HTERT RPE-1 (cell line): ENCODE data around the gene ZMAT5.

Source experiments
- in situ Hi-C: fragments of 300-500 bp; cut with MboI; formaldehyde crosslinking; loops from 4 replicates; pipeline ENCODE4 v1.14.3; 2020; ENCODE audit warnings: low sequenced_read_pairs

Gene ZMAT5

GRCh38 chr22:29766632-29767170 lies at the start of gene ZMAT5:
Gene ZMAT5, minus strand, starts transcription at chr22:29767007. Its CDS starts 18,463 bp downstream, at chr22:29748544.
- in situ Hi-C loops, result no loop called here

- in situ Hi-C loops, result no loop called here
Observed at GRCh38 chr22:29816539-29816938, 49.7 kb upstream of the ZMAT5 start.

GRCh38 chr22:29816128-29816527 lies 49.3 kb upstream of the ZMAT5 start:
- in situ Hi-C loops, result no loop called here

GRCh38 chr22:29815580-29815979 lies 48.8 kb upstream of the ZMAT5 start:
- in situ Hi-C loops, result no loop called here

- in situ Hi-C loops, result no loop called here
Observed at GRCh38 chr22:29814003-29814402, 47.2 kb upstream of the ZMAT5 start.

GRCh38 chr22:29813563-29813962 lies 46.8 kb upstream of the ZMAT5 start:
- in situ Hi-C loops, result no loop called here

GRCh38 chr22:29813126-29813525 lies 46.3 kb upstream of the ZMAT5 start:
- in situ Hi-C loops, result no loop called here

GRCh38 chr22:29811377-29811776 lies 44.6 kb upstream of the ZMAT5 start:
- in situ Hi-C loops, result no loop called here

GRCh38 chr22:29810216-29810615 lies 43.4 kb upstream of the ZMAT5 start:
- in situ Hi-C loops, result no loop called here

GRCh38 chr22:29806196-29806595 lies 39.4 kb upstream of the ZMAT5 start:
- in situ Hi-C loops, result no loop called here

GRCh38 chr22:29804985-29805384 lies 38.2 kb upstream of the ZMAT5 start:
- in situ Hi-C loops, result no loop called here

- in situ Hi-C loops, result no loop called here
Observed at GRCh38 chr22:29803190-29803589, 36.4 kb upstream of the ZMAT5 start.

GRCh38 chr22:29801796-29802195 lies 35.0 kb upstream of the ZMAT5 start:
- in situ Hi-C loops, result no loop called here

GRCh38 chr22:29801153-29801552 lies 34.3 kb upstream of the ZMAT5 start:
- in situ Hi-C loops, result no loop called here

- in situ Hi-C loops, result no loop called here
Observed at GRCh38 chr22:29799217-29799680, 32.4 kb upstream of the ZMAT5 start.

GRCh38 chr22:29798801-29799200 lies 32.0 kb upstream of the ZMAT5 start:
- in situ Hi-C loops, result no loop called here

- in situ Hi-C loops, result no loop called here
Observed at GRCh38 chr22:29798318-29798717, 31.5 kb upstream of the ZMAT5 start.

- in situ Hi-C loops, result no loop called here
Observed at GRCh38 chr22:29797351-29797750, 30.5 kb upstream of the ZMAT5 start.

- in situ Hi-C loops, result no loop called here
Observed at GRCh38 chr22:29795663-29796062, 28.9 kb upstream of the ZMAT5 start.

- in situ Hi-C loops, result no loop called here
Observed at GRCh38 chr22:29793396-29793795, 26.6 kb upstream of the ZMAT5 start.

- in situ Hi-C loops, result no loop called here
Observed at GRCh38 chr22:29790061-29790460, 23.3 kb upstream of the ZMAT5 start.

GRCh38 chr22:29788339-29789279 lies 21.8 kb upstream of the ZMAT5 start:
- in situ Hi-C loops, result no loop called here
